ENCODE results near the gene TOR1A.

TOR1A gene

GRCh38 chr9:129851821-129852220 lies 27.9 kb upstream of the TOR1A start:
- no peak for DNase-seq

- DNase-seq = no peak
Observed at GRCh38 chr9:129850821-129851550, 27.1 kb upstream of the TOR1A start.

- DNase-seq = no peak
Observed at GRCh38 chr9:129849901-129850300, 26.0 kb upstream of the TOR1A start.

- no peak for DNase-seq
Observed at GRCh38 chr9:129848712-129849441, 24.9 kb upstream of the TOR1A start.

- no peak for DNase-seq
Observed at GRCh38 chr9:129845373-129845772, 21.4 kb upstream of the TOR1A start.

- DNase-seq = no peak
Observed at GRCh38 chr9:129841071-129841470, 17.1 kb upstream of the TOR1A start.

GRCh38 chr9:129840034-129840433 lies 16.1 kb upstream of the TOR1A start:
- no peak for DNase-seq

GRCh38 chr9:129839324-129840023 lies 15.5 kb upstream of the TOR1A start:
- no peak for DNase-seq

GRCh38 chr9:129838707-129839259 lies 14.8 kb upstream of the TOR1A start:
- peak; percentile 56 for DNase-seq

GRCh38 chr9:129836311-129837007 lies 12.5 kb upstream of the TOR1A start:
- DNase-seq = no peak

- no peak for DNase-seq
Observed at GRCh38 chr9:129835860-129836223, 11.9 kb upstream of the TOR1A start.

GRCh38 chr9:129835128-129835859 lies 11.4 kb upstream of the TOR1A start, which contains the start of the genes C9orf78 and USP20:
Gene C9orf78, minus strand, starts transcription at chr9:129835275. Its CDS starts 54 bp downstream, at chr9:129835221.
Gene USP20, plus strand, starts transcription at chr9:129835458. Its CDS starts 17,098 bp downstream, at chr9:129852556.
- DNase-seq = peak; percentile 85

- no peak for DNase-seq
Observed at GRCh38 chr9:129834489-129835127, 10.7 kb upstream of the TOR1A start.

GRCh38 chr9:129832982-129833381 lies 9.0 kb upstream of the TOR1A start:
- no peak for DNase-seq

- no peak for DNase-seq
Observed at GRCh38 chr9:129828969-129829368, 5.0 kb upstream of the TOR1A start.

- no peak for DNase-seq
Observed at GRCh38 chr9:129828051-129828450, 4.1 kb upstream of the TOR1A start.

- DNase-seq = no peak
Observed at GRCh38 chr9:129826759-129827158, 2.8 kb upstream of the TOR1A start.

GRCh38 chr9:129826344-129826743 lies 2.4 kb upstream of the TOR1A start:
- DNase-seq = no peak

- DNase-seq = no peak
Observed at GRCh38 chr9:129823542-129823934, 398 bp downstream of the TOR1A start.

GRCh38 chr9:129822898-129823541 lies 916 bp downstream of the TOR1A start:
- DNase-seq = no peak
